ENCODE results near the gene OR1D5. TPM values are rescaled to one million over a fixed set of nuclear protein-coding genes. Genes with fewer than 3 reads are reported as not detected.
"Not testable (repeated sequence)": the region's sequence is repeated elsewhere in the genome, so short reads cannot be mapped to it uniquely, and the experiment has no call there.

The OR1D5 gene
- total RNA-seq, 1 experiment from 2014 or later = not detected

DNA sequence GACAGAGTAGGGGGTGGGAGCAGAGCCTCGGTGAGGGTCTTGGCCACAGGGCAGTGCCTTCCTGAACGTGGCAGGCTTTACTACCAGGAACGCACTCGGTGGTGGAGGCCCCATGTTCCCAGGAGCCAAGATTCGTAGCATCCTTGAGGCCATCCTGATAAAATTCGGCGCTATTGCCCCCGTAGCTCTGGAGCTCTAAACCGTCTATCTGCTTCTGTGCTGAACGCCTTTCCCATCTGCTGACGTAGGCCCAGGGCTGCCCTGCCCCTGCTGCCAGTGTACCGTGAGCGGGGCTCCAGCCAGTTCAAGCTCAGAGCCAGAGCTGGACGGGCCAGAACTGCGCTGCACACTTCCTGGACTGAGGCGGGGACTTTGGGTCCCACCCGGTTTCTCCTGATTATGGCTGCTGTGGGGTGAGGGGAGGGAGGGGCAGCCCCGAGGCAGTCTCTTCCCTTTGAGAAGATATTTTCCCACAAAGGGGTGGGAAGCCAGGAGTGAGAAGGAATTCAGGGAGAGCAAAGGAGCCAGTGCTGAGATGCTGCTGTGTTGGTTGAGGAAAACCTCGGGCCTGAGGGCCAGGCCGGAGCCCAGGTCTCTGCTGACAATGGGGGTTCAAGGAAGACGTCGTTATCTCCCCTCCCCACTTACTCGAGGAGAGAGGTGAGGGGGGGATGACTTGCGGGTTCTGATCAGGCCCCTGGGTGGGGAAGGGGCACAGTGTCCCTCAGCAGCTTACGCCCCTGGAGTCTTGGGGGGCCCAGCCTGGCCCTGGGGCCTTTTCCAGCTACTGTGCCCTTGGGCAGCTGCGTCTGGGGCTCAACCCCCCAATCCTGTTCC, 29.4 kb downstream of the OR1D5 start:
- DNase-seq (ENCODE audit: low read depth) = no peak
- in situ Hi-C loops (cut with HindIII; ENCODE audit: low pct_unique_long_range_greater_than_20kb, low sequenced_read_pairs) = no loop called here

DNA sequence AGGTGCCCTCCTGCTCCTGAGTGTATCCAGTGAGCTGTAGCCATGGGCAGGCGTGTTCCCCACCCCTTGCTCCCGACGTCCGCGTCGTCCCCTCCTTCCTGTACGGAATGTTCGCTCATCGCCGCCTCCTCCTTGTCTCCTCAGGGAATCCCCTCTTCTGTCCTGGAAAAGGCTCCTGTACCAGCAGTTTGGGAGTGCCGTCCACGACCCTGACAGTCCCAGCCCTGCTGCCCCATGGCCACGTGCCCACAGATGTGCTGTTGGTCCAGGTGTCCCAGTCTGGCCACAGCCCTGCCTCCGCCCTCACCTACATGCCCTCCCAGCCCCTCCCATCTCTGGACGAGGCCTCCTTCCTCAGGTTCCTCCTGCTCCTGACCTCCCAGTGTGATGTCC, 30.2 kb downstream of the OR1D5 start:
- no peak for DNase-seq (ENCODE audit: low read depth)
- in situ Hi-C loops (cut with HindIII; ENCODE audit: low pct_unique_long_range_greater_than_20kb, low sequenced_read_pairs) = no loop called here

DNA sequence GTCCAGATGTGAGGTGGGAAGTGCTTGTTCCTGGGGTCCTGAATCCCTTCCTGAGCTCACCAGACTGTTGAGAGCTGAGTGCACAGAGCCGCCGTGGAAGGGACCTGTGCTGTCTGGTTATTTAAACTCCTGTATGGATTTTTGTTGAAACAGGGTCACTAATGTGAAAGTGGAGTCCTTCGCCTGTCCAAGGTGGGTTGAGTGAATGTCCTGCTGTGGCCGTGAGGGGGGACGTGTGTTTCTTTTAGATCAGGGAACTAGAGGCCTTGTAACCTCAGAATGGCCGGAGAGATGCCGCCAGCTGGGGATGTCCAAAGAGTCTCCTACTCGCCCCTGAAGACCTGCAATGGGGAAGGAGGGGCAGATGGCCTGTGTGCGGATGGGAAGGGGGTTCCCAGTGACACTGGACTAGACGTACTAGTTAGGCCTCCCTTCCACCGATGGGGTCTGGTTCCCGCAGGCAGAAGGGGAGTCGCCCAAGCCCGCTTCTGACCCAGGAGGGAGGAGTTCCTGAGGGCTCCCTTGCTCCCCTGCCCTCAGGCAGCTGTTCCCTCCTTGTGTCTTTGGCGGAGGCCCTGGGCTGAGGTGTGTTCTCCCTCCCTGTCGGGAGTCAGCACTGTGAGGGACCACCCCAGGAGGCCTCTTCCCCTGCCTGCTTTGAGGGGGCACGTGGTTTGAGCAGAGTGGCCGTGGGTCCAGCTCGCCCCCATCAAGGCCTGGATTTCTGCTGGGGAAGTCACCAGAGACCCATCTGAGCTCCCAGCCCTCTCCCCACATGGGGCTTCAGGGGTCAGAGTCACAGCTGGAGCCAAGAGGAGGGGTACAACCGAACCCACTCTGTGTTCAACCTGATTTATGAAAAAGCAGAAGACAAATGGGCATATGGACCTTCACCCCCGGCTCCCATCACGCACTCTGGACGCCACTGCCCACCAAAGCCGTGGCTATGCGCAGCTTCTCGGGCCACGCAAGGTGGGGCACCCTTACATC, 30.9 kb downstream of the OR1D5 start:
- in situ Hi-C loops (cut with HindIII; ENCODE audit: low pct_unique_long_range_greater_than_20kb, low sequenced_read_pairs) = no loop called here
- DNase-seq (ENCODE audit: low read depth) = no peak

DNA sequence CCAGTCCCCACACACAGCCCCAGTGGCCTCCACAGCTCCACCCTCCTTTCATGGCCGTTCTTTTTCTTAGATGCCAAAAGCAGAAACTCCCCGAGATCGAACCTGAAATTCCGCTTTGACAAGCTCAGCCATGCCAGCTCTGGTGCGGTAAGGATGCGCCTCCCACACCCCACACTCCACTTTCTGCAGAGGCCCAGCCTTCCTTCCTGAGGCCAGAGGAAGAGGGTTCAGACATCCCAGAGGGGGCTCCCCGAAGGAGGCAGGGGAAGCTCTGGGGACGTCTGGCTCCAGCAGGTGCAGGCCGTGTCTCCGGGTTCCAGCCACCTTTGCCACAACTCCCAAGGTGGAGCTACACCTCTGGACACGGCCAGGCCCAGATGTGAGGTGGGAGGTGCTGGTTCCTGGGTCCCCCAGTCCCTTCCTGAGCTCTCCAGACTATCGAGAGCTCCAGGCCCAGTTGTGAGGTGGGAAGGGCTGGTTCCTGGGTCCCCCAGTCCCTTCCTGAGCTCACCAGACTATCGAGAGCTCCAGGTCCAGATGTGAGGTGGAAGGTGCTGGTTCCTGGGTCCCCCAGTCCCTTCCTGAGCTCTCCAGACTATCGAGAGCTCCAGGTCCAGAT, 32.4 kb downstream of the OR1D5 start:
- in situ Hi-C loops (cut with HindIII; ENCODE audit: low pct_unique_long_range_greater_than_20kb, low sequenced_read_pairs); DNase-seq (ENCODE audit: low read depth): not testable (repeated sequence)

DNA sequence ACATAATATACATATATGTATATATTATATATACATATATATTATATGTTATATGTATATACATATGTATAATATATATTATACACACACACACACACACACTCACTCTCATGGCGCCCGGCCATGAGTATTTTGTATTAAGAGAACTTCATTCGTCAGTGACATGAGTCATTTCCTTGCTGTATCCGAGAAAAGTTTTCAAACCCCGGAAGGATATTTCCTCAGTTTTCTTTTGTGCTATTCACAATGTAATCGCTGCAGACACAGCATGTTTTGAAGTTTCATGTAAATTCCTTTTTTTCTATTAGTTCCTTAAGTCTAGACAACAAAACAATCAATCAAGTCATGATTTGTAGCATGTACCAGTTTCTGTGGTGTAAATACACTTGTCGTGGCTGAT, 33.3 kb downstream of the OR1D5 start:
- in situ Hi-C loops (cut with HindIII; ENCODE audit: low pct_unique_long_range_greater_than_20kb, low sequenced_read_pairs) = no loop called here
- no peak for DNase-seq (ENCODE audit: low read depth)

DNA sequence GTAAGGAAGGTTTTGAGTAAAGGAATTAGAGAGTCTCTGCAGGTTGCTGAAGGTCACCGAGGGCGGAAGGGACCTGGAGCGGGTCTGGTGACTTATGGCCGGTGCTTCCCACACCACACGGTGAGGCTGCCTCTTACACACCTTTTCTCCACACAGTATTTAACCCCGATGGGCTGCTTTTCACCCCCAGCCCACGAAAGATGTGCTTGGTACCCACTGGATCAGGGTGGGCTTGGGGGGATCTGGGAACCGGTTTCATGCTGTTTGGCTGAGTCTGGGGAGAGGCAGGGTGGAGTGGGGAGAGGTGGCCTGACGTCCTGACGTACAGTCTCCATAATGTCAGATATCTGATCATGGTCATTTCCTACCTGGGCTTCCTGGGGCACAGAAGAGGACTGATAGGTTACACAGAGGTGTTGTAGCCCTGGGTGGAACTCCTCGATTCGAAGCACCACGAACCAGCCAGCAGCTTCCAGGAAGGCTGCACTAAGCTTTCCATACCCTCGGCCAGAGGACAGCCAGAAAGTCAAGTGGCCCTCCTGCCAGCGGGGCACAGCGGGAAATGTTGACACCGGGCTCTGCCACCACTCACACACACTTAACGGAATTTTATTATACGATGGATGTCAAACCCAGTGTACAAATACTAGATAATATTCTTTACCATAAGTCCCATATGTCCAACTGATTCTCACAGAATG, 34.0 kb downstream of the OR1D5 start:
- in situ Hi-C loops (cut with HindIII; ENCODE audit: low pct_unique_long_range_greater_than_20kb, low sequenced_read_pairs) = no loop called here
- DNase-seq (ENCODE audit: low read depth) = no peak

DNA sequence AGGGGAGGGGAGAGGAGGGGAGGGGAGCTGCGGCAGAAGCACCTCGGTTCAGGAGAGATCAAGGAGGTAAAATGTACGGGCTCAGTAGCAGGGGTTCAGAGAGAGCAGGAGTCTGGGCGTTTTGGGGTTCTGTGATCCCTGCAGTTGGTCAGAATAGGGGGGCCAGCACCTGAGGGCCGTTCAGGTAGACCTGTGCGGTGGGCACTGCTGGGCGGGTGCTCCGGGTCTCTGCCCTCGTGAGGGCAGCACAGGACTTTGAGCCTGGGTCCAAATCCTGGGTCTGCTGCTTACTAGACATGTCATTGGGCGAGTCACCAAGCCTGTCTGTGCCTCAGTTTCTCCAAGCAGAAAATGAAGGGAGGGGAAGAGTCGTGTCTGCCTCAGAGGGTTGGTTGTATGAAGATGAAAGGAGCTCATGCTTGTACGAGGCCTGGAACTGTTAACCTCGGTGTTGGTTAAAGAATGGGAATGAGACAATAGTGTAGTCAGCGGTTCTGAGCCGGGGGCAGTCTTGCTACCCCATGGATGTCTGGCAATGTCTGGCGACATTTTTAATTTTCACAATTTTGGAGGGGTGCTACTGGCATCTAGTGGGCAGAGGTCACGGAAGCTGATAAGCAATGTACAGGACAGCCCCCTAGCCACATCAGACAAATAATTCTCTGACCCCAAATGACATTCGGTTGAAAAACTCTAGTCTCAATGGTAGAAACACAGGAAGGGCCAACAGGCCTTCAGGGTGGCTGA, 35.4 kb downstream of the OR1D5 start:
- no peak for DNase-seq (ENCODE audit: low read depth)
- in situ Hi-C loops (cut with HindIII; ENCODE audit: low pct_unique_long_range_greater_than_20kb, low sequenced_read_pairs) = no loop called here

DNA sequence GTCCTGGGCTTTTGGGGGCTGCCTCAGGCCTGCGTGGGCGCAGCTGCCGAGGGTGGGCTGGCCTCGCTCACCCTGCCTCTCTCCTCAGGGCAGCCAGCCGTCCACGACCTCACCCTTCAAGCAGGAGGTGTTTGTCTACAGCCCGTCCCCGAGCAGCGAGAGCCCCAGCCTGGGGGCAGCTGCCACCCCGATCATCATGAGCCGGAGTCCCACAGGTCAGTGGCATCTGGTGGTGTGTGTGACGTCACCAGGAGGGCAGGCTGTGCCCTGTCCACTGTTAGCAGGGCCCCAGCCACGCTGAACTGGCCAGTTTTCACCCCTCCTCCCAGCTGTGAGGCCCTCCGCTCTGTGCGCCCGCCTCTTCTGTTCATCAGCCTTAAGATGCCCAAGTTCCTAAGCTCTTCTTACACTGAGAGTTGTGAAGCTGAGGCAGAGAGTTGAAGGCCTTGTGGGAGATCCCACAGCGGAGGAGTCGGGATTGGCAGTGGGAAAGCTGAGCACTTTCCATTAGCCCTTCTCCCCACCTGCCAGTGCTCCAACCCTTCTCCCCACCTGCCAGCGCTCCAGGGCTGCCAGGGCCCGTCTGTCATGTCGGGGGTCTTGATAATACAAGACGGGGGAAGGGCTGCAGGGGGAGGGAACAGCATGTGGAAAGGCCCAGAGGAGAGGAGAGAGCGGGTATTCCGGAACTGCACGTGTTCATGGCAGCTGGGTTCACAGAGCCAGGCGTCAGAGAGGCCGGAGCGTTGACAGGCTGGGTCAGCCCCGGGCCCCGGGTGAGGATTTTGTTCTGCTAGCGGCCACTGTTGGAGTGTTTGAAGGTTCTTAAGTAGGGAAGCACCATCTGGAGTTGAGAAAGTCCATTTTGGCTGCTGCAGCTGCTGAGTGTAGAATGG, 36.3 kb downstream of the OR1D5 start:
- in situ Hi-C loops (cut with HindIII; ENCODE audit: low pct_unique_long_range_greater_than_20kb, low sequenced_read_pairs) = no loop called here

DNA sequence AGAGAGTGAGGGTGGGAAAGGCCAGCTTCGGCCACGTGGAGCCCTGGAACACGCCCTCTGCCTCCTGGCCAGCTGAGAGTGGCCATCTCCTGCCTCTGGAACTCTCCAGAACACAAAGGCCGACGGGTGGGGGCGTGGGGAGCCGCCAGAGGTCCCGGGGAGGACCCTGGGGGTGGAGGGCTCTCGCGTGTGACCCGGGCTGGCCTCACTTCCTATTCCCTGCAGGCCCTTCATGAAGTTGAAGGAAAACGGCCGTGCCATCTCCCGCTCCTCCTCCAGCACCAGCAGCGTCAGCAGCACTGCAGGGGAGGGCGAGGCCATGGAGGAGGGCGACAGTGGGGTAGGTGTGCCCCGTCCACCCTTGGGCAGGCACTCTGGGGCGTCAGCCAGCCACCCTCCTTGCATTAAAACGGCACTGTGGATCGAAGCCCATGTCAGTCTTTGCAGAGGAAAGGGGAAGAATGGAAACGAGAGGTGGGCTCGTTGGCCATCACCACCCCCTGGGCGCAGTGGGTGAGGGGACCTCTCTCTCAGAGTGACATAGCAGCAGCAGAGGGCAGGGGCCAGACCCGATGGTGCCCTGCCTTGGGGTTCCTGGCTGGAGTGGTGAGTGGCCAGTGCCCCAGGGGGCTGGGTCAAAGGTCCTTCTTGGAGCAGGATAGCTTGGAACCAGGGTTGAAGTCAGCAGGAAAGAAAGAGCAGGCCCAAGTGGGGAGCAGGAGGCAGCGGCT, 37.1 kb downstream of the OR1D5 start:
- no peak for DNase-seq (ENCODE audit: low read depth)
- in situ Hi-C loops (cut with HindIII; ENCODE audit: low pct_unique_long_range_greater_than_20kb, low sequenced_read_pairs) = no loop called here

More for the DNA sequence above, 36.3 kb downstream of the OR1D5 start:
- no peak for DNase-seq (ENCODE audit: low read depth)

DNA sequence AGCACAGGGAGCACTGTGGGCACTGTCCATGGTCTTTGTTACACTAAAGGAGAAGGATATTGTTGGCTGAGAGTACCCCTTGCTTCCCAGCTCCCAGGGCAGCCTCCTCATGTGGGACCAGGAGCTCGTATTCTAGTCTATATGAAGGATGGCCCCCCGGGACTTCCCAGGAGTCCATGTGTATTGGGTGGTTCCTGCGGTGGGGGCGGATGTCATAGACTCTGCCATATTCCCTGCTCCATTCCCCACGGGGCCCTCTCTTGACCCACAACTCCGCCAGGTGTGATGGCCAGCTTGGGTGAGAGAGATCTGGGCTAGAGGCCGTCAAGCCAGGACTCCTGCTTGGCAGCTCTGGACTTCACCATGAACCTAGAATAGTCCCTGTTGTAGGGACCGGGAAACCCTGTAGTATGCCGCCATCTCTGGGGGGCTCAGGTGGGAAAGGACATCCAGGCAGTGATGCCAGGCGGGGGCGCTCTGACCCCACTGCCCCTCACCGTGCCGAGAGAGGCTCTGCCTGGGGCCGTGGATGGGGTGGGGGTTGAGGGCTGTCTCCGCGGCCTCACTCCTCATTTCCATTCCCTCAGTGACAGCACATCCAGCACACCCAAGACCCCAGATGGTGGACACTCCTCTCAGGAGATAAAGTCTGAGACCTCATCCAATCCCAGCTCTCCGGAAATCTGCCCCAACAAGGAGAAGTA, 37.8 kb downstream of the OR1D5 start:
- DNase-seq (ENCODE audit: low read depth) = no peak
- in situ Hi-C loops (cut with HindIII; ENCODE audit: low pct_unique_long_range_greater_than_20kb, low sequenced_read_pairs) = no loop called here

DNA sequence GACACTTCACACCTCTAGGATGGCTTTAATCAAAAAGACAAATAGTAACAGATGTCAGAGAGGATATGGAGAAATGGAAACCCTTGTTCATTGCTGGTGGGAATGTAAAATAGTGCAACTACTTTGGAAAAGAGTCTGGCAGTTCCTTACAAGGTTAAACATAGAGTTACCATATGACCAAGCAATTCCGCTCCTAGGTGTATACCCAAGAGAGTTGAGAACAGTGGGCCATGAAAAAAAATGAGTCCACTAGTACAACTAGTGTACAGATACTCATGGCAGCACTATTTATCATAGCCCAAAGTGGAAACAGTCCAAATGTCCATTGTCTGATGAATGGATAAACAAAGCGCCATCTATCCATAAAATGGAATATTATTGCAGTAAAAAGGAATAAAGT, 39.1 kb downstream of the OR1D5 start:
- no peak for DNase-seq (ENCODE audit: low read depth)
- in situ Hi-C loops (cut with HindIII; ENCODE audit: low pct_unique_long_range_greater_than_20kb, low sequenced_read_pairs) = no loop called here

DNA sequence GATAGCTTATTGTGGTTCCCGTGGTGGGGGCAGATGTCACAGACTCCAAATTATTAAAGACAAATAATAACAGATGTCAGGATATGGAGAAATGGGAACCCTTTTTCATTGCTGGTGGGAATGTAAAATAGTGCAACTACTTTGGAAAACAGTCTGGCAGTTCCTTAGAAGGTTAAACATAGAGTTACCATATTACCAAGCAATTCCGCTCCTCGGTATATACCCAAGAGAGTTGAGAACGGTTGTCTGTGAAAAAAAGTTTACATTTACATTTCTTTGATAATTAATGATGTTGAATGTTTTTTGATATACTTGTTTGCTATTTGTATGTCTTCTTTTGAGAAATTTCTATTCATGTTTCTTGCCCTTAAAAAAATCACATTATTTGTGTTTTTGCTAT, 41.2 kb downstream of the OR1D5 start:
- in situ Hi-C loops (cut with HindIII; ENCODE audit: low pct_unique_long_range_greater_than_20kb, low sequenced_read_pairs) = no loop called here
- DNase-seq (ENCODE audit: low read depth) = no peak

DNA sequence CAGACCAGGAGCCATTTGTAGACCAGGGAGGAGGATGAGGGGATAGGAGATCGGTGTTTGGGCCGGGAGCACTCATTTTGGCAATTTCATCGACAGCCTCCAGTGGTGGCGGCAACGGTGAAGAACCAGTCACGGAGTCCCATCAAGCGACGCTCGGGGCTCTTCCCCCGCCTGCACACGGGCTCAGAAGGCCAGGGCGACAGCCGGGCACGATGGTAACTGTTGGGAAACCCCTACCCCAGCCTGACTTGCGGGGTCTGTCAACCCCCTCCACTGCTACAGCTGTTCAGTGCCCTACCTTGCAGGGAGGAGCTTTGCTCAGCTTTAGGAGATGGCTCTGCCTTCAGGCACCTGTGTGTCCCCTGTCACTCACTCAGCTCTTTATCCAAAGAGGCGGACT, 43.0 kb downstream of the OR1D5 start:
- DNase-seq (ENCODE audit: low read depth) = no peak
- in situ Hi-C loops (cut with HindIII; ENCODE audit: low pct_unique_long_range_greater_than_20kb, low sequenced_read_pairs) = no loop called here

DNA sequence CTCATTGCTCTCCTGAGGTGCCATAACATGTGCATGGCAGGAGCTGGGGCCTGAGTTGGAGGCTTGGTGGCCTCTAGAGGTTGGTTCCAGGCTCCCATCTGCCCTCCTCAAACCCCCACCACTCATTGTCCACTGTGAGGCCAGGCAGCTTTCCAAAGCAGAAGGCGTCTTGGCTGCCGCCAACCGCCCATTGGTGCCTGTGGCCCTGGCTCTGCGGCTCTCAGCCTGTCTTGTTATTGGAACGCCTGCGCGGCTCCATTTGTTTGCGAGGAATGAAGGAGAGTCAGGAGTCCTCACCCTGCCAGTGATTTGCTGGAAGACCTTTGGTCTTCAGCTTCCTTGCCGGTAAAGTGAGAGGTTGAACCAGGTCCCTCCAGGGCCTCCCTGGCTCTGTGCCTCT, 43.6 kb downstream of the OR1D5 start:
- in situ Hi-C loops (cut with HindIII; ENCODE audit: low pct_unique_long_range_greater_than_20kb, low sequenced_read_pairs) = no loop called here

DNA sequence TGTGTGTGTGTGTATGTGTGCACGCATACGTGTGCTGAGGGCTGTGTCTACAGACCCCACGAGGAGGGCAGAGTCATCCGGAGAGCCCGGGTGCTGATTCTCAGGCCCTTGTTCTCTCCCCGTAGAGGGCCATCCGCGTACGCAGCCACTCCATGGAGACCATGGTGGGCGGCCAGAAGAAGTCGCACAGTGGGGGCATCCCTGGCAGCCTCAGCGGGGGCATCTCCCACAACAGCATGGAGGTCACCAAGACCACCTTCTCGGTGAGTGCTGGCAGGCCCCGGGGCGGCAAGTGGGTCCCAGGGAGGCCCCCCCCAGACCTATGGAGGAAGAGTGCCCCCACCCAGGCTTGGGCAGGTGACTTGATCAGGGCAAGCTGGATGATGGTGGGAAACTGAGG, 45.5 kb downstream of the OR1D5 start:
- in situ Hi-C loops (cut with HindIII; ENCODE audit: low pct_unique_long_range_greater_than_20kb, low sequenced_read_pairs) = no loop called here
- DNase-seq (ENCODE audit: low read depth) = no peak

More for the DNA sequence above, 43.6 kb downstream of the OR1D5 start:
- DNase-seq (ENCODE audit: low read depth) = no peak

DNA sequence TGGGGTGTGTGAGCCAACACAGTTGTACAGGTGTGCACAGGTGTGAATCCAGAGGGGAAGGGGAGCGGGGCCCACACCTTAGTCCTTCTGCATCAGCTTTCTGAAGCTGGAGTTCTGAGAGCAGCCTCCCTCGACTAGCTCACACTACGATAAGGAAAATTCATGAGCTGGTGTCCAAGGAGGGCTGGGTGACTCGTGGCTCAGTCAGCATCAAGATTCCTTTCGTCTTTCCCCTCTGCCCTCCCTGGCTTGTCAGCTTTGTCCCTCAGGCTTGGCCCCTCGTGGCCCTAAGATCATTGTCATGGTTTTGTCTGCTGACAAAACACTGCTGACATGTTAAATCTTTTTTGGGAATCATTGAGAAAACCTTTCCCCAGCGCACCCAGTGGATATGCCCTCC, 47.5 kb downstream of the OR1D5 start:
- in situ Hi-C loops (cut with HindIII; ENCODE audit: low pct_unique_long_range_greater_than_20kb, low sequenced_read_pairs) = no loop called here
- peak; percentile 28 for DNase-seq (ENCODE audit: low read depth)
